Ovary (tissue), 3 donors: ENCODE measurements around the gene YARS1.

Experiments used
- POLR2A ChIP-seq: fragments of 450-650 bp; IDR thresholded peaks from one replicate; pipeline ENCODE4 v1.6.1; 2017; ENCODE audit warnings: antibody characterized with exemption, mild to moderate bottlenecking, moderate library complexity
- TF ChIP-seq, protein P1 (sequence below), 3 donors: fragments of 450-650 bp in 2 of 3; fragments of 200-600 bp in 1 of 3; IDR thresholded peaks; one replicate each; pipeline versions ENCODE4 v1.5.1 to v1.8.0; 2016 to 2022; ENCODE audit warnings: antibody characterized with exemption in 3 of 3, mild to moderate bottlenecking in 1 of 3
- donor health status: DM: no; HTN: no; CAD: no.

DNA sequence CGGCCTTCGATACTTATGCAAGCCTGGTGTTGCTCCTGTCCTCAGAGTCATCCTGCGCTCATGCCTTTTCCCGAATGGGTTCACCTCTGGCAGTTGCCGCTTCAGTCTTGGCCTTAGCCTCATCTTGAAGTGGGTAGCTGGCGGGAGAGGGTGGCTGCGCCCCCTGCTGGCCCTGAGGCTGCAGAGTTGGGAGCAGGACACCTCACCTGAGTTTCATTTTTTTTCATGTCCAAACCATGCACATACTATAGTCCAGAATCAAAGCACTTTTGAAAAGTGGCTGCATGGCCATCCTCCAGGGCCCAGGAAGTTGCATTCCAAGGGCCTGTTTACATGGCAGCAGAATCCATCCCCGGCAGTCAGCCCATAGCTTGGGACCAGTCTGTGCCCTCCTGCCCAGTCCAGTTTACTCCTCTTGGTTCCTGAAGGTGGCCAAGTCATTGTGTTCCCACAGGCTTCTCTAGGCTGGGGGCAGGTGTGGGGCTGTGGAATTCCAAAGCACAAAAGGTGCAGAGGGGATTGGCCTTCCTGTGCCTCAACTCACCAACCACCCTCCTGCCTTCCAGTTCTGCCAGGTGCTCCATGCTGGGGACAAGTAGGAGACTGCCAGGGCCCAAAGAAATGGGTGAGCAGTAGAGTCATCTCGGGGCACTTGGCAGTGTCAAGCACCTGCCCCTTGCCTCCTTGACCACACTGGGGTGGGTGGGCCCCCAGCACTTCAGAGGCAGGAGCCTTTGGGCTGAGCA, 44.0 kb downstream of the YARS1 start:
- TF ChIP-seq, protein P1, sequence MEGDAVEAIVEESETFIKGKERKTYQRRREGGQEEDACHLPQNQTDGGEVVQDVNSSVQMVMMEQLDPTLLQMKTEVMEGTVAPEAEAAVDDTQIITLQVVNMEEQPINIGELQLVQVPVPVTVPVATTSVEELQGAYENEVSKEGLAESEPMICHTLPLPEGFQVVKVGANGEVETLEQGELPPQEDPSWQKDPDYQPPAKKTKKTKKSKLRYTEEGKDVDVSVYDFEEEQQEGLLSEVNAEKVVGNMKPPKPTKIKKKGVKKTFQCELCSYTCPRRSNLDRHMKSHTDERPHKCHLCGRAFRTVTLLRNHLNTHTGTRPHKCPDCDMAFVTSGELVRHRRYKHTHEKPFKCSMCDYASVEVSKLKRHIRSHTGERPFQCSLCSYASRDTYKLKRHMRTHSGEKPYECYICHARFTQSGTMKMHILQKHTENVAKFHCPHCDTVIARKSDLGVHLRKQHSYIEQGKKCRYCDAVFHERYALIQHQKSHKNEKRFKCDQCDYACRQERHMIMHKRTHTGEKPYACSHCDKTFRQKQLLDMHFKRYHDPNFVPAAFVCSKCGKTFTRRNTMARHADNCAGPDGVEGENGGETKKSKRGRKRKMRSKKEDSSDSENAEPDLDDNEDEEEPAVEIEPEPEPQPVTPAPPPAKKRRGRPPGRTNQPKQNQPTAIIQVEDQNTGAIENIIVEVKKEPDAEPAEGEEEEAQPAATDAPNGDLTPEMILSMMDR (IDR thresholded peaks at IDR 0.05), result peak; percentile 79 to 92 (median 91)
- TF ChIP-seq POLR2A, result no peak
